HG03439 (cell line): ENCODE data around the gene CTRB2.

ENCODE experiments used
- ATAC-seq: cut with Tn5 transposase; IDR thresholded peaks from one replicate; pipeline ENCODE4 v1.9.1; 2021; ENCODE audit warnings: mild to moderate bottlenecking, moderate library complexity; ENCODE audit not compliant: unreplicated experiment

Gene CTRB2

DNA sequence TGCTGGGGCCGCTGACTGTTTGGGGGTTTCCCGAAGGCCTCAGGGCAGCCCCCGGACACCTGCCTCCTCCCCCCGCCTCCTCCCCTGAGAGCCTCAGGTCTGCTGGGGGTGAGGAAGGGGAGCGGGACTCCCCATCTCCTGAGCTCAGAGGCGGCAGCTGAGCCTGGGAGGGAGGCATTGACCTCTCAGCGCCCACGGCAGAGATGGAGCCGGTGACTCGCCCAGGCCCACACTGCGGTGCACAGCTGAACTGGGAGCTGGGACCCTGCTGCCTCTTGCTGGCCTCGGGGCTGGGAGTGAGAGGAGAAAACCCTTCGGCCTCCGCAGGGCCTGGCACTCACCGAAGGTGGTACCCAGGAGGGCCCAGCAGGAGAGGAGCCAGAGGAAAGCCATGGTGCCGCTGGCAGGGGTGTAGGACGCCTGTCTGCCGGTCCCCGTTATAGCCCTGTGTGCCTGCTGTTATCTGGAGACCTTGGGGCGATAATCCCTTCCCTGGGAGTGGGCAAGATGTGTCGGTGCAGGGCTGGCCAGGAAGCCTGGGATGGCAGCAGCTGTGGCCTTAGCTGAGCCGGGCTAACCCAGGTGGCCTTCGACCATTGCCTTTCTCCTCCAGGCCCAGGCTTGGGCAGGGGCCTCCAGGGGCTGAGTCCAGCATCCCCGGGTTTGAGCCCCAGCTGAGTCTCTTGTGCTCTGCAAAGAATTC lies at the start of gene CTRB2:
CTRB2 (minus strand) TSS at position 413 of the 703 bp plus-strand sequence; CDS start at position 393, 20 bp downstream.
- no peak for ATAC-seq

- ATAC-seq: no peak
Observed at GRCh38 chr16:75256059-75256571, 49.2 kb upstream of the CTRB2 start.

- no peak for ATAC-seq
Observed at GRCh38 chr16:75254359-75254837, 47.4 kb upstream of the CTRB2 start.

GRCh38 chr16:75252946-75253911 lies 46.3 kb upstream of the CTRB2 start:
- no peak for ATAC-seq

DNA sequence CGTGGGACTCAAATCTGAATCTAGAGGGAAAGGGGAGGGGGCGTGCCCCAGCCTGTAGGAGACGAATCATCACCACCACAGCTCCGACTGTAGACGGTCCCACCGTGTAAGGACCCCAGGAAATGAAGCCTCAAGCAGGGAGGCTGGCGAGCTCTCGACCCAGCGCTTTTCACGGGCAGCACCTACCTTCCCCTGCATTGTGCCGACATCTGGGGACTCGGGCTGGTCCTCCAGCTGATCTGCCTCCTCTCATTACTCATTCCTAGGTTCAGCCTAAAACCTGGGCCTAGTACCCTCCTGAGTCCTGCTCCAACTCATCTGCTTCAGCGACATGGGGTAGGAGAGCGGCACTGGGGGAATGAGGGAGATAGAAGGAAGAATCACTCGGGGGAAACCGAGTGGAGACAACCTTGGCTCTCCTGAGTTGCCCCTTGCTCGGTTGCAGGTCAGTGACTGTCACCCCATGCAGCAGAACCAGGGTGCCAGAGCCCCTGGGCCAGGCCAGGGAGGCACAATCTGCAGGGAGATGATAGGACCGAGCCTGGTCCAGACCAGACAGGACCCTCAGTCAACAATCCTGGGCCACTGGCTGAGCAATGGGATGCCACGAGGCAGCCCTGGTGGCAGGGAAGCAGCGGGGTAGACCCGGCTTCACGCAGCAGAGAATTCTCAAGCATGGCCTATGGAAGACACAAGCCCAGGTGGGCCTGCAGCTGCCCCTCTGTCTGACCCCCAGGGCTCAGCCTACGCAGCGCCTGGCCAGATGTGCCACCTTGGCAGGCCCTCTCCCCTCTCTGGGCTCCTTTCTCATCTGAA lies 45.3 kb upstream of the CTRB2 start:
- ATAC-seq: no peak

DNA sequence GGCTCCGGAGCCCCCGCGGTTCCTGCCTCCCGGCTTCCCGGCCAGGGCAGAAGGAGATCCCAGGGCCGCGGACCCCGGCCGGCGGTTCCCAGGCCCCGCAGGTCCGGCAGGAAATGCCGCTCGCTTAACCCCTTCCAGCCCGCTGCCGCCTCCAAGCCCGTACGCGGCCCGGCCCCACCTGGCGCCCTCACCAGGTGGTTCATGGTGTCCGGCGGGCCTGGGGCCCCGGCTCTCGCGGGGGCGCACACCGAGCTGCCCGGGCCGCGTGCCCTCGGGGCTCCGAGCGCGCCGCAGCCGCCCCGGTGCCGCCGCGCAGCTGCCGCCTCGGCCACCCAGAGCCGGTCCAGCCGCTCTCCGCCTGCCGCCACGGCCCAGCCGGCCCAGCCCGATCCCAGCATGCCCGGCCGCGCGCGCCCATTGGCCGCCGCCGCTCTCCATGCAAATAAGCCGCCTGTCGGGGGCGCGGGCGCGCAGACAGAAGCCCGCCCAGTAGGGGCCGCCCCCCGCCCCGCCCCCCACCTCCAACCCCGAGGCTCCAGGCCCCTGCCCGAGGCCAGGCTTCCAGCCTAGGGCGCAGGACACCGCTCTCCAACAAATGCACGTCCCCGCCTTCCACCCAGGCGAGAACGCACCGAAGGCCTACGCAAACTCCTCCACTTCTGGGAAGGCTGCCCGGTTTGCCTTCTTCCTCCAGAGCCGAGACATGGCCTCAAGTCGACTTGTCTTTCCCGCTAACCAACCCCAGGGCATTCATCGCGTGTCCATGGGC lies 44.5 kb upstream of the CTRB2 start, which contains the start of gene BCAR1:
BCAR1 (minus strand) TSS at position 345 of the 769 bp plus-strand sequence; CDS start at position 203, 142 bp downstream.
- ATAC-seq: no peak

DNA sequence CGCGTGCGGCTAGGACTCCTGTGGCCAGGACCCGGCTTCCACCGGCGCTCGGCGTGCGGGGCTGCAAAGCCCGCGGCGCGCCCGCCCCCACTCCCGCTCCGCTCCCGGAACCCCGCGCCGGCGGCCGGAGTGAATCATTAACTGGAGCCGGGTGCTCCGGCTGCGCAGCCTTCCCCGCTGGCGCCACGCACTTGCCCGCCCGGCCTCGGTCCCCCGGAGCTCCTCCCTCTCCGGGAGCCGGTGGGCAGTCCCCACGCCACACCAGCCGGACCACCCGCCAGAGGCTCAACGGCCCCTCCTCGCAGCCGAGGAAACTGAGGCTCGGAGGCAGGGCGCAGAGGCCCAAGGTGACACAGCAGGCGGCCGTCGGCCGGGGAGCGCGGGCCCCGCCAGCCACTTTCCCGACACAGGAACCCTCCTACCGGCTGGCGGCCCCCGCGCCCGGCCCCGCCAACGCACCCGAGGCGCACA lies 43.9 kb upstream of the CTRB2 start:
- ATAC-seq: no peak

- ATAC-seq: no peak
Observed at GRCh38 chr16:75250089-75250808, 43.3 kb upstream of the CTRB2 start.

DNA sequence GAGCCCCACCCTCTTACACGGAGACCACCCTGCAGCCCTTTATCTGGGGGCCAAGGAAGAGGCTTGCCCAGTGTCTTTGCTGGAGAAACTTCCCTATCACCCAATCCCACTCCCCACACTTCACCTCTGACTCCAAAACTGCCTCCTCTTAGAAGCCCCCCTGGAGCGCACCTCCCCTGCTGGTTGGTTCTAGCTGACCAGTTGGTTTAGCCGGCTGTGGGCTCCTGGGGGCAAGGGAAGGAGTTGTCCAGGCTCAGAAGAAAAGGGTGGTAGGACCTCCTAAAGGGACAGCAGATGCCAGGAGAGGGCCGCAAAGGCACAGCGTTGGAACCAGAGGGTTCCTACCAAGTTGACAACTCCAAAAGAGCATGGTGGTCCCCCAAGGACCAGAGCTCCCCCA lies 42.5 kb upstream of the CTRB2 start:
- ATAC-seq: no peak

GRCh38 chr16:75248536-75249380 lies 41.8 kb upstream of the CTRB2 start:
- ATAC-seq: no peak

DNA sequence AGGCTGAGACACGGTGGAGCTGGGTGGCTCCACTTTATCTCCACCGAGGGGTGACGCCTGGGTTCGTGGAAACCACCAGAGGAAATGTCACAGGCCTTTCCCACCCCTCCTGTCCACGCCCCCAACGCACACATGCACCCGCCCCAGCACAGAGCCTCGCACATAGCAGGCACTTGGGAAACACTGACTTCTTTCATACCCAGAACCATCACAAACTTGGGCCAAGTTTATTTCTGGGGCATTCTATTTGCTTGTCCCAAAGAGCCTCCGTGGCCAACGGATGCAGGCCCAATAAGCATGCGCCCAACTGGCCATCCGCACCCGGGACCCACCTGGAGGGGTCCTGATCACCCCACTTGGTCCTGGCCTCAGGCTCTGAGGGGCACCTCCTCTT lies 41.2 kb upstream of the CTRB2 start:
- ATAC-seq: no peak

GRCh38 chr16:75247249-75247648 lies 40.3 kb upstream of the CTRB2 start:
- ATAC-seq: no peak

GRCh38 chr16:75246504-75247205 lies 39.7 kb upstream of the CTRB2 start:
- no peak for ATAC-seq

DNA sequence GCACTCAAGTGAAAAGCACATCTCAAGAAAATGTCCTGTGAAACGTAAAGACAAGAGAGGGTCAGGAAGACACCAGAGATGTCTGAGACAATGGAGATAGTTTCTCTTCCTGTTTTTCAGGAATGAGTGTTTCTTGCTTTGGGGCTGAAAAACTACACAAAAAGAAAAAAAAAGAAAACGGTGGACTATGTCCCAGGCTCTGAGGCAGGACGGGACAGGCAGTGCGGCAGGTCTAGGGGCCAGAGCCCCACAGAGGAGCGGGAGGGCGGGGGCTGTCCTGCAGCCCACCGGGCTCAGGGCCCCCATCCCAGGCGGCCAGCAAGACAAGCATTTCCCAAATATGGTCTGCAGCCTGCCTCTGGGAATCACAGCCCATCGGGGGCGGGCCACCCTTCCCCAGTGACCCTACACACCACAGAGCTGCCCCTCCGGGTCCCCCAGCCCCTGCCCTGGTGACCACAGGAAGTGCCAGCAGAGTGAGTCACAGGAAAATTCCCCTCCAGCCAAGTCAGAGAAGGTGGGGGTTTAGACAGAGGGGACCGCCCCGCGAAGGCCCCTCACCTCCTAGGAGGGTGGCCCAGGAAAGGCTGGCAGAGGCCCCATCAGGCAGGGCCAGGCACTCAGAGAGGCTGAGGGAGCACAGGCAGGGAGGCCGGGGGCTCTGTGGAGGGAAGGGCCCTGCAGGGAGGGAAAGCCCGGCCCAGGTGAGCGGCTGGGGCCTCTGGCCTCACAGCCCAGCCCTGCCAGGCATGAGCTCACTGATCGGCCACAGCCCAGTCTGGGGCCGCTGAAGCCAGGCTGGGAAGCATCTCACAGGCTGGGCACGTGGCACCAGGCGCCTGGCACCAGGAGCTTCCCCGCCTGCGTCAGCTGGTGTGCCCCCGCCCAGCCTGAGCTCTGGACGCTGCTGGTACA lies 38.1 kb upstream of the CTRB2 start:
- no peak for ATAC-seq

GRCh38 chr16:75244225-75244809 lies 37.4 kb upstream of the CTRB2 start:
- no peak for ATAC-seq

GRCh38 chr16:75243667-75244224 lies 36.8 kb upstream of the CTRB2 start:
- no peak for ATAC-seq
